Suppressor macrophage (primary cell): ENCODE data around the gene ZNF660.
"Not testable (repeated sequence)": the region's sequence is repeated elsewhere in the genome, so short reads cannot be mapped to it uniquely, and the experiment has no call there.

ENCODE experiments used
- DNase-seq, 4 experiments: peaks; one replicate each; pipeline ENCODE4 v3.0.0-alpha.2; 2020 to 2022
- total RNA-seq, 17 experiments: gene quantifications; one replicate each; lab custom pipeline; 2026; ENCODE audit warnings: mixed read lengths in 6 of 17, inconsistent platforms in 3 of 17; lab: John Stamatoyannopoulos, UW

ZNF660 gene
- total RNA-seq: 0.12 to 2.1 (median 0.67) reads per million in 17 experiments

DNA sequence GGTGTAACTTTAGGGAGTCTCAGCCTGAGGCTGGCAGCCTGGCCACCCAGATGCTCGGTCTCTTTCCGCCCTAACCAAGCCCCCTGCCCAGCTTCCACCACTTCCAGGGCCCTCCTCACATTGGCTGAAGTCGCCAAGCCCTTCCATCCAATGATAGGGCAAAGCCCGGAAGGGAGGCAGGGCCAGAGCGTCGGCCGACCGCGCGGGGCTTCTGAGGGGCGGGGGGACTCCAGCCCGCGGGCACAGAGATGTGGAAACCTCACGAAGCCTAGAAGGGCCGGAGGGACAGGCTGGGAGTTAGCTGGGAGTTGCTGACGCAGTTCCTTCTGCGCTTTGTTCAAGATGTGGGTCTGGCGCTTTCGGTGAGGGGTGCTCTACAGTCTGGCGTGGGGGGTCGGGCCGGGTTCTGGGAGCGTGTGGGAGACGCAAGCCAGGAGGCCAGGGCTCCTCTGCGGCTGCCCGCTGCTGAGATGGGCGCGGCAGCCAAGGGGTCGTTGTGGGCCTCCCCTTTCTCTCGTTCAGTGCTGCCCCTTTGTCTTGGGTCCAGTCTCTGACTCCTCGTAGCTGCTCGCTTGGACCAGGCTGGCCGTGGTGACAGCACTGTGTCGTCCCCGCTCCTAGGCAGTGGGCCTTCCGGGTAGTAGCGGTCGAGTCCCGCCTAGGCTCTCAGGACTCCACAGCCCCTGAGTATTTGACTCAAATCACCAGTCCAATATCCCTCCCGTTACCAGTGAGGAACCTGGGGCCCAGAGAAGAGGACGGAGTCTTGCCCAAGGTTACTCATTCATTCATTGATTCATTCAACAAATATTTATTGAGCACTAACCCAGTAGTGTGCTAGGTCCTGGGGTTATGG, at the start of gene ZNF660:
ZNF660 (plus strand) TSS at position 319 of the 856 bp plus-strand sequence. CDS start 9,230 bp downstream, outside the sequence.
- DNase-seq: peak; percentile 2 to 47 (median 28)

DNA sequence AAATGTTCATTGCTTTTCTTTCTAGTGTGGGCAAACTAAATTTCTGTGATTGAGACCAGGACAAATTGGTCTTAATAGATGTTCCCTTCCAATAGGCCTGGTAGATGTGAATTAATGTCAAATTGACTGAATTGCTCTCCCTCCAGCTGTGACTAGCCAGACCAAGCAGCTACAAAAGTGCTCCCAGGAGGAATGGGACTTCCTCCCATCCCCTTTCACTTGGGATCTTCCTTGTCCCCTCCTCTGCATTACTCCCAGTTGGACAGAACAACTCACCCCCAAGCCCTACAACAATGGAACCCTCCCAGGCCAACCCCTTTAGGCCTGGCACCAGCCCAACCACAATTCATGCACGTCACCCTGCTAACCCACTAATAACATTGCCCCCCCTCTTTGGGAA, 49.4 kb upstream of the ZNF660 start:
- DNase-seq: no peak

- not testable (repeated sequence) for DNase-seq
Observed at GRCh38 chr3:44544811-44545210, 40.0 kb upstream of the ZNF660 start.

- DNase-seq: peak; percentile 49 to 78 (median 66)
Observed at GRCh38 chr3:44554626-44555592, 29.9 kb upstream of the ZNF660 start, which contains the start of gene ZKSCAN7. ZKSCAN7 (plus strand) TSS chr3:44555193; CDS start chr3:44557048, 1,855 bp downstream.

DNA sequence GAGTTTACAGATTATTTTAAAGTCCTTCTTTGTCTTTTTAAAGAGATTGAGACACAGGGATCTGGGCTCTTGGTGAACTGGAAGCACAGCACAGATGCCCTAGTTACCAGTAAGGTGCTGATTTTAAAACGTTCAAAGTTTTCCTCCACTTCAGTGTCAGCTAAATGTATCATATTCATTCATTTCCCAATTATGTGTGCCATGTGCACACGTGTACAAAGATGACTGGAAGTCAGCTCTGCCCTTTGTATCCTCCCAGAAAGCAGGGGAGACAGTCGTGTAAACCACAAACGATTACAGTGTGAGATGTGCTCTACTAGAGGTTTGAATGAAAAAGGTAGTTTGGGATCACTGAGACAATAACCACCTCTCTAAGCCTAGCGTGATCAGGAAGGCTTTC, 29.0 kb upstream of the ZNF660 start:
- no peak for DNase-seq

GRCh38 chr3:44557074-44557473, 27.7 kb upstream of the ZNF660 start:
- no peak for DNase-seq

GRCh38 chr3:44561076-44561475, 23.7 kb upstream of the ZNF660 start:
- DNase-seq: no peak

DNA sequence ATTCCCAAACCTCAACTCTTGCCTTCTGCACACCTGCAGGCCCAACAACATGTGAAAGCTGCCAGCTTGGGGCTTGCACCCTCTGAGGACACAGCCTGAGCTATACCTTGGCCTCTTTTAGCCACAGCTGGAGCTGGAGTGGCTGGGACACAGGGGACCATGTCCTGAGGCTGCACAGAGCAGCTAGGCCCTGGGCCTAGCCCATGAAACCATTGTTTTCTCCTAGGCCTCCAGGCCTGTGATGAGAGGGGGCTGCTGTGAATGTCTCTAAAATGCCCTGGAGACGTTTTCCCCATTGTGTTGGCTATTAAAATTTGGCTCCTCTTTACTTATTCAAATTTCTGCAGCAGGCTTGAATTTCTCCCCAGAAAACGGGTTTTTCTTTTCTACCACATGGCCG, 22.6 kb upstream of the ZNF660 start:
- no peak for DNase-seq

- no peak for DNase-seq
Observed at GRCh38 chr3:44568561-44568960, 16.2 kb upstream of the ZNF660 start.

DNA sequence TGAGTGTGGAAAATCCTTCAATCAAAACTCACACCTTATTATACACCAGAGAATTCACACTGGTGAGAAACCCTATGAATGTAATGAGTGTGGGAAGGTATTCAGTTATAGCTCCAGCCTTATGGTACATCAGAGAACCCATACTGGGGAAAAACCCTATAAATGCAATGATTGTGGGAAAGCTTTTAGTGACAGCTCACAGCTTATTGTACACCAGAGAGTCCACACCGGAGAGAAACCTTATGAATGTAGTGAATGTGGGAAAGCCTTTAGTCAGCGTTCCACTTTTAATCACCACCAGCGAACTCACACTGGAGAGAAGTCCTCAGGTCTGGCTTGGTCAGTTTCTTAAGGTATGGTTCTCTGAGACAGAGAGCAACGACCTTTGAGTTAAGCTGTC, 13.7 kb upstream of the ZNF660 start:
- no peak for DNase-seq

GRCh38 chr3:44576613-44577012, 8.2 kb upstream of the ZNF660 start:
- no peak for DNase-seq

- not testable (repeated sequence) for DNase-seq
Observed at GRCh38 chr3:44577354-44577952, 7.3 kb upstream of the ZNF660 start.

DNA sequence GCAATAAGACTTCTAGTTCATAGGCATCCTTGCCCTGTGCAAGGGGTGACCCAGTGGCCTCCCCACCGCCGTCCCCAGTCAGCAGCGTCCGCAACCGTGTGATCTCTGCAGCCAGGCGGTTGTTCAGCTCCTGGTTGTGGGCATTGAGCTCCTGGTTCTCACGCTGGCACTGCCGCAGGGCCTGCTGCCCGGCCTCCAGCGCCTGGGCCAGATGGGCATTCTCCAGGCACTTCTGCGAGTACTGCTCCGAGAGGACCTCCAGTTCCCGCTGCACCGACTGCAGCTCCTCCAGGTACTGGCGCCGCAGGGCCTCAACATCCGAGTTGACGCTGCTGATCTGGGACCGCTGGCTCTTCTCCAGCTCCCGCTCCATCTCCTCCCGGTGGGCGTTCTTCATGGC, 6.4 kb upstream of the ZNF660 start:
- not testable (repeated sequence) for DNase-seq

GRCh38 chr3:44578924-44579515, 5.7 kb upstream of the ZNF660 start:
- not testable (repeated sequence) for DNase-seq

GRCh38 chr3:44579749-44580148, 5.0 kb upstream of the ZNF660 start:
- not testable (repeated sequence) for DNase-seq

DNA sequence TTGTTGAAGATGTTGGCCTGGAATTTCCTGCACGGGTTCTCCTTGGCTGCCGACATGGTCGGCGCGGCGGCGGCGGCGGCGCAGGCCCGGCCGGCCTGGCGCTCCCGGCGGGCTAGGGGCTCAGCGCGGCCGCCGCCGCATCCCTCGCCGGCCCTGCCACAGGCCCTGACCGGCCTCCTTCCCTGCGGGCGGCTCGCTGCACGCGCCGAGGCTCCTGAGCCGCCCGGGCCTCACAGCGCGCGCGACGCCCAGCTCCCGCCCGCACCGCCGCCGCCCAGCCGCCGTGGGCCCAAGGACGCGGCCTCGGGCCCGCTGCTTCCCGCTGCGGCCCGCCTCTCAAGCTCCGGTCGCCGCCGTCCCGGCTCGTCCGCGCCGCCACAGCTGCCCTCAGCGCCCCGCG, 3.8 kb upstream of the ZNF660 start:
- not testable (repeated sequence) for DNase-seq

GRCh38 chr3:44596621-44597020, 11.9 kb downstream of the ZNF660 start:
- DNase-seq: no peak

DNA sequence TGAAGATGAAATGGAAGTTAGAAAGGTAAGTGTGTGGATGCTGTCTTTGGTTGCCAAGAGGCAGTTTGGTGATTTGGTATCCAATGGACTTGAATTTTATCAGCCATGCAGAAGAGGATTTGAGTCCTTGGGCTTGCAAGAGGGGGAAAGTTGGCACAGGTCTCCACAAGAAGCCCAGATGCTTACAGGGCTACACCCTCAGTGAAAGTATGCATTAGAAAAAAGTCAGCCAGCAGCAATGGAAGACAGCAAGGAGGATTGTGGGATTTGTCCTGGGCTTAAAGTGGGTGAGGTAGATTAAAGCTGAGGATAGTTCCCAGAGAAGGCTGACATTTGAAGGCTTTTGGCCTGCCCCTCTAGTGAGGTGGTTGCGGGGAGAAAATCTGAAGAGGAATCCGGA, 17.0 kb downstream of the ZNF660 start:
- DNase-seq: no peak

- no peak for DNase-seq
Observed at GRCh38 chr3:44612678-44613077, 27.9 kb downstream of the ZNF660 start.

DNA sequence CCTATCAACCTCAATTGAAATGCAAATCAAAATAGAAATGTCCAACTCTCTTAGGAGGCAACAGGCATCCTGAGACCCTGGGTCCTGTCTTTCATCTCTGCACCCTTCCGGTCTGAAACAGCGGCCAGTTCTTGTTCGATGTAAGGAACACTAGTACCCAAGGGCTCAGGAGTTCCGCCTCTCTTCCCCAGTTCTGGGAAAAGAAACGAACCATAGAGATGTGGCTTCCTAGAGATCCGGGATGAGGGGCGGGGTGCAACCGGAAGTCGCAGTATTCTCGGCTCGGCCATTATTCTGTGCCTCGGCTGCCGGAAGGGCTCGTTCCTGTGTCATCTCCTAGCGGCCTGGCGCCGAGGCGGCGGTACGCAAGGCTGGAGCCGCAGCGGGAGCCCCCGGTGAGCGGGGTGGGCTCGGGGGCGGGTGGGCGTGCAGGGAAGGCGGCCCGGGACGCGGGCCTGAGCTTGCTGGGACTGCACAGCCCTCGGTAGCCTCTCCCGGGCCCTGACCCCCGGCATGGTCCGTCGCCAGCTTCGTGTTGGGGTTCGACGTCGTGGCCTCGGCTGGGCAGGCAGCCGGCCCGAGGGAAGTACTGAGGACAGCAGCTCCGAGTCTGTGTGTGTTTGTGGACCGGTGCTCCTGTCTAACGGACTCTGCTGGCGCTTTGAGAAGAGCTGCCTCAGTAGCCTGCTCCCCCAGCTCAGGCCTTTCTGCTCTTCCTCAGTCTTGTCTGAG, 40.2 kb downstream of the ZNF660 start, which contains the start of gene ZNF197:
ZNF197 (plus strand) TSS at position 288 of the 732 bp plus-strand sequence. CDS start 4,119 bp downstream, outside the sequence.
- DNase-seq: peak; percentile 84 to 93 (median 90)

DNA sequence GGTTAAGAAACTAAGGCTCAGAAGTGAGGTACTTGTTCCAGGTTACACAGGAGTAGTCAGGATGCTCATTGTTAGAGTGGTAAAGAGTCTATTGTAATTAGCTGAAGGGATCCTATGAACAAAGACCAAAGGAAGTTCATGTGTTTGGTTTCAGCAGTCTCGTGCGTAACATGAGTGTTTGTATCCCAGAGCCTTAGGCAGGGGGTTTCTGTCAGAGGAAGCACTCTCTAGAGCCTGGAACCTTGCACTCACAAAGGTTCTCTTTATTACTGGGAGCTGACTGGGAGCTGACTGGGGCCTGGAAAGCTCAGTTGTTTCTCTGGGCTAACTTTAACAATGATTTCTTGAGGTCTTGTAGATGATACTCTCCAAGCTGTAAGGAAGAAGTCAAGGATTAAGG, 44.0 kb downstream of the ZNF660 start:
- DNase-seq: no peak
